Stimulated activated CD4-positive, alpha-beta T cell treated with anti-CD3 and anti-CD28 coated beads, Interleukin-12 subunit alpha, Interleukin-12 subunit beta, amount 100 ng/mL, for 48 hours (primary cell): Measurements from ENCODE around the gene HAS3.

ENCODE experiments used
- DNase-seq, 3 donors: peaks; one replicate each; pipeline ENCODE4 v3.0.0-alpha.2; 2020; ENCODE audit warnings: low read depth in 2 of 3, low spot score in 1 of 3

HAS3 gene

GRCh38 chr16:69089091-69089910 is 16.2 kb upstream of the HAS3 start:
- peak in 1 of 3 donors; percentile 13 for DNase-seq

GRCh38 chr16:69093974-69094373 is 11.5 kb upstream of the HAS3 start:
- no peak for DNase-seq

GRCh38 chr16:69094501-69094900 is 11.0 kb upstream of the HAS3 start:
- DNase-seq, result no peak

- no peak for DNase-seq
These were observed 10.3 kb upstream of the HAS3 start for GRCh38 chr16:69095193-69095592.

GRCh38 chr16:69100071-69100691 is 5.3 kb upstream of the HAS3 start:
- no peak for DNase-seq

- DNase-seq, result no peak
These were observed 1.2 kb downstream of the HAS3 start for GRCh38 chr16:69106491-69107315.

GRCh38 chr16:69107316-69107962 is 2.0 kb downstream of the HAS3 start:
- no peak for DNase-seq

- DNase-seq, result no peak
These were observed 2.8 kb downstream of the HAS3 start for GRCh38 chr16:69108064-69108904.

GRCh38 chr16:69108905-69109252 is 3.4 kb downstream of the HAS3 start:
- no peak for DNase-seq

GRCh38 chr16:69109486-69110270 is 4.2 kb downstream of the HAS3 start:
- no peak for DNase-seq

GRCh38 chr16:69110406-69110805 is 5.0 kb downstream of the HAS3 start:
- no peak for DNase-seq

- no peak for DNase-seq
These were observed 5.9 kb downstream of the HAS3 start for GRCh38 chr16:69111216-69111875.

- DNase-seq, result no peak
These were observed 6.4 kb downstream of the HAS3 start for GRCh38 chr16:69111876-69112230.

GRCh38 chr16:69112285-69113129 is 7.1 kb downstream of the HAS3 start:
- DNase-seq, result peak in 2 of 3 donors; percentile 50 to 55

- DNase-seq, result no peak
These were observed 7.8 kb downstream of the HAS3 start for GRCh38 chr16:69113216-69113615.

- no peak for DNase-seq
These were observed 9.0 kb downstream of the HAS3 start for GRCh38 chr16:69114346-69114975.

- DNase-seq, result no peak
These were observed 9.5 kb downstream of the HAS3 start for GRCh38 chr16:69114976-69115355.

GRCh38 chr16:69115361-69115760 is 9.9 kb downstream of the HAS3 start:
- no peak for DNase-seq
